ENCODE results near the gene SYNE1. TPM values are rescaled to one million over a fixed set of nuclear protein-coding genes. Genes with fewer than 3 reads are reported as not detected.

The SYNE1 gene
- total RNA-seq, 3 donors from 2014 or later: 16.8 to 78.6 (median 22.3) TPM

- Histone ChIP-seq H3K4me3 (no peak overlapping the region), H3K4me1 (ENCODE audit: low read depth) (no peaks in the 10 kb centered on the region), H3K36me3 (ENCODE audit: low read depth) (no peaks in the 10 kb centered on the region), H3K9me3 (no peaks in the 10 kb centered on the region)
- no peak for TF ChIP-seq CTCF (IDR thresholded peaks at IDR 0.05)
- intact Hi-C loops (cut with DNase I, micrococcal nuclease): no loop called here
- DNase-seq: peak; percentile 38 to 66 (median 47)
- peak; percentile 83 for ATAC-seq
These were observed 255.9 kb downstream of the SYNE1 start for GRCh38 chr6:152380993-152381898.

GRCh38 chr6:152380351-152380767 lies 256.8 kb downstream of the SYNE1 start:
- intact Hi-C loops (cut with DNase I, micrococcal nuclease): no loop called here
- no peaks in the 10 kb centered on the region for H3K4me1 ChIP-seq (ENCODE audit: low read depth)
- ATAC-seq: peak; percentile 61
- H3K9me3 ChIP-seq: no peaks in the 10 kb centered on the region
- TF ChIP-seq CTCF (IDR thresholded peaks at IDR 0.05): no peak
- DNase-seq: no peak
- H3K36me3 ChIP-seq (ENCODE audit: low read depth): no peaks in the 10 kb centered on the region
- no peak overlapping the region for H3K4me3 ChIP-seq

- Histone ChIP-seq H3K4me1 (ENCODE audit: low read depth) (no peaks in the 10 kb centered on the region), H3K4me3 (no peak overlapping the region), H3K9me3 (no peaks in the 10 kb centered on the region), H3K36me3 (ENCODE audit: low read depth) (no peaks in the 10 kb centered on the region)
- no peak for TF ChIP-seq CTCF (IDR thresholded peaks at IDR 0.05)
- ATAC-seq: no peak
- intact Hi-C loops (cut with DNase I, micrococcal nuclease): no loop called here
- DNase-seq: no peak
These were observed 257.7 kb downstream of the SYNE1 start for GRCh38 chr6:152379423-152379822.

- no peak for ATAC-seq
- Histone ChIP-seq H3K4me1 (ENCODE audit: low read depth) (no peaks in the 10 kb centered on the region), H3K36me3 (ENCODE audit: low read depth) (no peaks in the 10 kb centered on the region), H3K9me3 (no peaks in the 10 kb centered on the region), H3K4me3 (no peak overlapping the region)
- no peak for TF ChIP-seq CTCF (IDR thresholded peaks at IDR 0.05)
- intact Hi-C loops (cut with DNase I, micrococcal nuclease): no loop called here
- no peak for DNase-seq
These were observed 259.0 kb downstream of the SYNE1 start for GRCh38 chr6:152378169-152378568.

- Histone ChIP-seq H3K4me1 (ENCODE audit: low read depth) (no peaks in the 10 kb centered on the region), H3K36me3 (ENCODE audit: low read depth) (no peaks in the 10 kb centered on the region), H3K4me3 (no peak overlapping the region), H3K9me3 (no peaks in the 10 kb centered on the region)
- intact Hi-C loops (cut with DNase I, micrococcal nuclease): no loop called here
- DNase-seq (no peak), ATAC-seq (no peak)
- no peak for TF ChIP-seq CTCF (IDR thresholded peaks at IDR 0.05)
These were observed 262.0 kb downstream of the SYNE1 start for GRCh38 chr6:152375197-152375596.
